Kasumi-1 (cell line): ENCODE measurements around the gene LHPP.

Source experiments
- DNase-seq, 2 experiments: peaks; one replicate each; lab custom pipeline; 2025; lab: John Stamatoyannopoulos, UW

The LHPP gene

GRCh38 chr10:124644771-124645415, 183.3 kb downstream of the LHPP start:
- DNase-seq = no peak

- DNase-seq = no peak
These were observed 184.0 kb downstream of the LHPP start for GRCh38 chr10:124645467-124646095.

DNA sequence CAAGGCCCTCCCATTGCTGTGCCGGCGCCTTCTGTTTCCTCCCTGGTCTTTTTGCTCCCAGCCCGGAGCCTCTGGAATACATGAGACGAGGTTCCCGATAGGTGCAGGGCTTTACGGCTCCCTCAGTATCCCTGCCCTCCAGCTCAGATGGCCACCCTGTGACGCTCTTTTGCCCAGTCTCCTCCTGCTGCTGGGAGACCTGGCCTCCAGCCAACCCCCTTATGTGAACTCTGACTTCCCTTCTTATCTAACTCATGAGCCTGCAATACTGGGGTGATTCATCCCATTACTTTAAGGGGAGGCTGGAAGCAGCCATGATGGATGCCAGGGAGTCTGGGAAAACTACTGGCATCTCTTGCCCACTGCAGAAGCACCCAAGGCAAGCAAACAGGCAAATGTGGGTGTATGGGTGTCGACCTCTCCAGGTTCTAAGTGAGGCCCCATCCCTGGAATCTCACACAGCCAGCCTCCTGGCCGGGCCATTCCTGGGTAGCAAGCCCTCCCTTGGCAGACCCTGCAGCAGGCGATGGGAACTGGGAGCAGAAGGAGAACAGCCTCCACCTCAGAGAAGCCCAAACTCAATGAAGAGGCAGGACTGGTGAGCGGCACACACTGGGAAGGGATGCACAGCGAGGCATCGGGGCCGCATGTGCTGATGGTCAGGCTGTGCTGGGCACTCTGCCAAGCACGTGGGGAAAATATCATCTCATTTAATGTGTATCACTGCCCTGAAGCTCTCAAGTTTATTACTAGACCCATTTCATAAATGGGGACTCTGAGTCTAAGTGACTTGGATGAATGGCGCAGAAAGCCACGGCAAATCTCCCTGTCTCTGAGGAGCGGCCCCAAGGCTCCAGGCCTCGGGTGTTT, 185.1 kb downstream of the LHPP start:
- DNase-seq = peak; percentile 27 to 37

- peak; percentile 96 to 97 for DNase-seq
These were observed 186.0 kb downstream of the LHPP start for GRCh38 chr10:124647421-124648130.

DNA sequence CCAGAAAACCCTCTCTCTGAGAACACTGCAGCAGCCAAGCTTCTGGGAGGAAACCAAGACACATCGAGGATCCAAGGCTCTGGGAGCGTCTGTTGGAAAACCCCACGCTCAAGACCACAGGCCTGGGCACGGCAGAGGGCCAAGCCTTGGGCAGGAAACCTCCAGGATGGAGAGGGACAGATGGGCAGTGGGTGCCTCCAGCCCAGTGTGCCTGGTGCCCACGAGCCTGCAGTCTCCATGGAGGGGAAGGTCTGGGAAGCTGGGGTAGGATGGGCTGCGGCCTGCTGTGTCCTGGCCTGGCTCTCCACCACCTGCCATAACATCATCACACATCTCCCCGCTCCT, 186.5 kb downstream of the LHPP start:
- DNase-seq = no peak

DNA sequence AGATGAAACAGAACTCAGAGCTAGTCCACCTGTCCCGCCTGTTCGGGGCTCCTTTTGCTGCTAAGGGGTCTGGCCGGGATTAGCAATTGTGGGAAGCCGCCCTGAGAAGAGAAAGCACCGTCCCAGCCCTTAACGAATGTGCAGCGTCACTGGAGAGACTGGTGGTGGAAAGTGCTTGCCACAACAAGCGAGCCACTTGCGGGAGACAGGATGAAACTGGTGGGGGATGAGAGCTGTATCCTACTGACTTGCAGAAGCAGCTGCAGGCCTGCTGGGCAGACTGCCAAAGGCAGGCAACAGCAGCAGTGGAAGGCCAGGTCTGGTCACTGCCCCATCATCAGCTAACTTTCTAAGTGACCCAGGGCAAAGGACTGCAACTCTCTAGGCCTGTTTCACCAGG, 187.1 kb downstream of the LHPP start:
- DNase-seq = peak; percentile 75 to 78

- no peak for DNase-seq
These were observed 187.6 kb downstream of the LHPP start for GRCh38 chr10:124649214-124649613.

GRCh38 chr10:124650263-124650662, 188.6 kb downstream of the LHPP start:
- no peak for DNase-seq

GRCh38 chr10:124650820-124651401, 189.3 kb downstream of the LHPP start:
- no peak for DNase-seq

- no peak for DNase-seq
These were observed 189.8 kb downstream of the LHPP start for GRCh38 chr10:124651402-124651891.

DNA sequence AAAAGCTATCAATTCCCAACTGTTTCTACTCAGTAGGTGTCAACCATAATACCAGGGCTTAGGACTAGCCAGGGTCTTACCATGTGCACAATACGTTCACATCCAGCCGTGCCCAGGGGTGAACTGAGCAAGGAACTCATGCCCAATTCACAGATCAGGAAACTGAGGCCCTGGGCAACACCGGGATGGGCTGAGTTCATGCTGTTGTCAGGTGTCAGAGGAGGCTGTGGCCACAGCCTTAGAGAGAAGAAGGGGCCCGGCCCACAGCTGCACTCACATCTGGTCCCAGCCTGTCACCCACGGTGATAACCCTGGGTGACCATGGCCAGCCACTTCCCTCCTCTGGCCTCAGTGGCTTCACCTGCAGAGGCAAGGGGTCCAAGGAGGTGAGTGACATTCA, 190.6 kb downstream of the LHPP start:
- no peak for DNase-seq

DNA sequence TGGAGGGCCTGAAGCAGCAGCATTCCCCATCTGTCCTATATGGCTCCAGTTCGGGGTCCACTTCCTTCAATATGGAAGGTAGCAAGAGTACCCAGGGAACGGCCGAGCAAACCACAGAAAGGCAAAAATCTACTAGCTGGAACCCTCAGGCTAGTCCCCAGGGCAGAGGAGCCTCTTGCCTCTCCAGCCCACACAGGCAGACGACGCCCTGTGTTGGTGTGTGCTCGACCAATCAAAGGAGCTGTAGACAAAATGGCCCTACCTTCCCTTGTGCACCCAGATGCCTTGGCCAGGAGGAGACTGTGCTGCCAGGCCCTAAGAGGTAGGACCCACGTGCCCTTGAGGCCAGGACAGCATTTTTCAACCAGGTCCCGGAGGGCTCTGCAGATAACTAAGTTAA, 191.1 kb downstream of the LHPP start:
- DNase-seq = no peak

DNA sequence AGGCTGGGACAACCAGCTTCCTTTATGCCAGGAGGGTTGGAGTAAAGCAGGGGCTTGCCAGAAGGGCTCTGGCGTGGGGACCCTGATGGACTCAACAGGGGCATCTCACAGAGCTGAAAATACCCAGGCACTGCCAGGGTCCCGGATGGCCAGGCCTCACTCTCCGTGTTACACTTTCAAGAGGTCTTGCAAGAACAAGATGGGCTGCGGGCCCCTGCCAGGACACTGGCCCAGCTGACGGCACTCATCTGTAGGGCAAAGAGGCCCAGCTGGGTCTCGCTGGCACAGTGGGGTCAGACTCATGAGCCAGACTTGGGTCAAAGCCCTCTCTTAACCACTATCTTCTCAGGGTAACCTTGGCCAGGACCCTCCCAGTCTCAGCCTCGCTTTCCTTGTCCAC, 191.7 kb downstream of the LHPP start:
- no peak for DNase-seq

- no peak for DNase-seq
These were observed 192.4 kb downstream of the LHPP start for GRCh38 chr10:124653811-124654651.

- DNase-seq = no peak
These were observed 193.1 kb downstream of the LHPP start for GRCh38 chr10:124654686-124655085.

- no peak for DNase-seq
These were observed 193.8 kb downstream of the LHPP start for GRCh38 chr10:124655191-124656112.

DNA sequence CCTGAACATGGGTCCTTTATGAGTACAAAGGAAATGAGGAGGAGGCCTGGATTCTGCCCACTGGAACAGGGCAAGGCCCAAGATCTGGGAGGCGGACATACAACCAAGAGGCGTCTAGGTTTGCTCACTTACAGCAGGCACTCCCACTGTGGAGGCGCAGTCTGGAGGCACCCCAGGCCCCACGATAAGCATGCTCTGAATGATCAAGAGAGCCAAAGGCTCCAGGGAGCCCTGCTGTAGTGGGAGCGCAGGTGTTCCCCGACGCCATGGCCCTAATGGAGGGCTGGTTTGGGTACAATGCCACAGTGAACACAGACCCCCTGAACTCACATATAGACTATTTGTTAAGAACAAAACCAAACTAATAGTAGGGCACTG, 194.5 kb downstream of the LHPP start:
- no peak for DNase-seq

- DNase-seq = no peak
These were observed 194.9 kb downstream of the LHPP start for GRCh38 chr10:124656541-124656940.

DNA sequence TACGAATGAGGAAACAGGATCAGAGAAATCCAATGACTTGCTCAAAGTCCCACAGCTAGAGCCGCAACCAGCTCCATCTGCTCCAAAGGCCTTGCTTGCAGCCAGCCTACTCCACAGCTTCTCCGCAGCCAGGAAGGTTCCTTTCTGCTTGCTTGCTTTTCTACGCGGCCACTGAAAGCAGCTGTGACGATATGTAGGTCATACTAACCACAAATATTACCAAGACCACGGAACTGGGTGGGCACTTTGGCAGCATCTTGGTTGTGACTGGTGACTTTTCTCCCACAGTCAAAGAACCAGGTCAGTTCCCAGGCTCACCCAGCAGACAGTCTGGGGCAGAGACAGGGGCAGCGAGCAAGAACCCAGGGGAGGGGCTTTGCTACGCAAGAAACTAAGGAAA, 196.2 kb downstream of the LHPP start:
- no peak for DNase-seq
